ENCODE data around the gene UBE2D2. TPM values are rescaled to one million over a fixed set of nuclear protein-coding genes. Genes with fewer than 3 reads are reported as not detected.
A peak's percentile ranks its signal among the peaks of the same experiment; 100 is the strongest.

UBE2D2 gene
- total RNA-seq, 6 donors from 2014 or later, result 61.8 to 106 (median 86.7) TPM

DNA sequence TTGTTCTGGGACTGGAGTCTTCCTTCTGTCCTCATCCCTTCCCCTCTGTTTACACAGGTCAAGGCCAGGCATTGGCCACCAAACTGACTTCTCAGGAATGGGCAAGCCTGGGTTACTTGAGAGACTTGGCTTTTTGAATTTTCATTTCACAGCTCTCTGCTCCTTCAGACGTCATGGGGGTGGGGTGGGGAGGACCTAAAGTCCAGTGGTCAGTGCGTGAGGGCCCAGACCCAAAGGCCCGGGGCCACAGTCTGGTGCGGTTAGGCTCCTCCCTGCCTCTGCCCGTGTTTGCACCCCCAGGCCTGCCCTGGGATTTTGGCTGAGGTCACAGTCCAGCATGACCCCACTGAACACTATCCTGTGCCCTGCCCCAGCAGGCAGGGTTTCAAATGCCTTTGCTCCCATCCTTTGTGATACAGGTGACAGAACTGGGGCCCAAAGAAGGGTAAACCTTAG lies 82.9 kb downstream of the UBE2D2 start:
- H3K9me3 ChIP-seq, result no peaks in the 10 kb centered on the region
- peak overlapping the region in 1 of 4 donors; percentile 58 for H3K27ac ChIP-seq
- ATAC-seq (ENCODE audit: low FRiP score in 2 of 2), result no peak
- peak in 1 of 2 donors; percentile 18 for DNase-seq
- 50 to 87% methylated on average over 1 to 5 of the region's 5 CpGs for WGBS, 2 donors
- H3K4me3 ChIP-seq, result no peak overlapping the region
- H3K36me3 ChIP-seq, result no peaks in the 10 kb centered on the region
- H3K27me3 ChIP-seq, result no peaks in the 10 kb centered on the region
- TF ChIP-seq EP300 (IDR thresholded peaks at IDR 0.05), result no peak
- TF ChIP-seq, protein P1, sequence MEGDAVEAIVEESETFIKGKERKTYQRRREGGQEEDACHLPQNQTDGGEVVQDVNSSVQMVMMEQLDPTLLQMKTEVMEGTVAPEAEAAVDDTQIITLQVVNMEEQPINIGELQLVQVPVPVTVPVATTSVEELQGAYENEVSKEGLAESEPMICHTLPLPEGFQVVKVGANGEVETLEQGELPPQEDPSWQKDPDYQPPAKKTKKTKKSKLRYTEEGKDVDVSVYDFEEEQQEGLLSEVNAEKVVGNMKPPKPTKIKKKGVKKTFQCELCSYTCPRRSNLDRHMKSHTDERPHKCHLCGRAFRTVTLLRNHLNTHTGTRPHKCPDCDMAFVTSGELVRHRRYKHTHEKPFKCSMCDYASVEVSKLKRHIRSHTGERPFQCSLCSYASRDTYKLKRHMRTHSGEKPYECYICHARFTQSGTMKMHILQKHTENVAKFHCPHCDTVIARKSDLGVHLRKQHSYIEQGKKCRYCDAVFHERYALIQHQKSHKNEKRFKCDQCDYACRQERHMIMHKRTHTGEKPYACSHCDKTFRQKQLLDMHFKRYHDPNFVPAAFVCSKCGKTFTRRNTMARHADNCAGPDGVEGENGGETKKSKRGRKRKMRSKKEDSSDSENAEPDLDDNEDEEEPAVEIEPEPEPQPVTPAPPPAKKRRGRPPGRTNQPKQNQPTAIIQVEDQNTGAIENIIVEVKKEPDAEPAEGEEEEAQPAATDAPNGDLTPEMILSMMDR (IDR thresholded peaks at IDR 0.05), result no peak
- no peak for TF ChIP-seq POLR2AphosphoS5 (IDR thresholded peaks at IDR 0.05)
- H3K4me1 ChIP-seq, result peaks cover 17 to 42% (median 32%) of the 10 kb centered on the region in 4 donors

DNA sequence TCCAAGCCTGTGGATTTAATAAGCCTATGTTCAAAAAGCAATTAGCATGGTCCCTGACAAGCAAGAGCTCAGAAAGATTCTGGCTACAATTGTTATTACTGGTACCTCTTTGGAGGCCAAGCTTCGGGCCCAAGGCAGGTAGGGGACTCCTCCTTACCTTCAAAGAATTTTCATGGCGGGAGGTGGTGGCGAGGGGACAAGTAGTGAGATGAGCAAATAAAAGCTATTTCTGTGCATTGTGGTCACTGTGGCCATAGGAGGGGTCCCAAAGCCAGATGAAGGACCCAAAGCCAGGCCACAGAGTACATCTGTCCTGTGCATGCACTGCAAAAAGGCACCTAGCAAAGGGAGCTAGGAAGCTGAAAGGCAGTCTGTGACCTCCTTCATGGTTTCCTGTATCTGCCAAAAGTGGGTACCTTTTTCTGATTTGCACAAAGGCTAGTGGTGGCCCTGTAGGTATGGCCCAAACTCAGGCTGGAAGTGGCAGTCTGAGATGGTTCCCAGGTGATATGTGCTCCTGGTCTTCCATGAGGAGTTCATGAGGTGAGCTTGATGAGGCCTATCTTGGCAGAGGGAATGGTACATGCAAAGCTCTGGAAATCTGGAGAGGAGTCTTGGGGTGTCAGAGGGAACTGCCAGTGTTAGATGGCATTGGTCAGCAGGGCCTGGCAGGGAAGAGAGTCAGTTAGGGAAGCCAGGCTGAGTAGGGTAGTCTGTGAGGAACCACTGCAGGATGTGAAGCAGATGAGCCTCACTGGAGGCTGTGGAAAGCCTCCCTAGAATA lies 83.7 kb downstream of the UBE2D2 start:
- WGBS, 2 donors, result 91 to 95% methylated on average over 3 of the region's 3 CpGs
- Histone ChIP-seq H3K36me3 (no peaks in the 10 kb centered on the region), H3K27ac (no peak overlapping the region), H3K9me3 (no peaks in the 10 kb centered on the region), H3K27me3 (peaks cover 0 to 1% (median 0%) of the 10 kb centered on the region in 4 donors), H3K4me3 (no peak overlapping the region), H3K4me1 (peaks cover 22 to 48% (median 37%) of the 10 kb centered on the region in 4 donors)
- TF ChIP-seq EP300 (IDR thresholded peaks at IDR 0.05), result no peak
- TF ChIP-seq POLR2AphosphoS5 (IDR thresholded peaks at IDR 0.05), result no peak
- TF ChIP-seq, protein P1 (IDR thresholded peaks at IDR 0.05), result no peak
- TF ChIP-seq POLR2A (IDR thresholded peaks at IDR 0.05), result no peak
- DNase-seq, result peak in 1 of 2 donors; percentile 18
- ATAC-seq (ENCODE audit: low FRiP score in 2 of 2), result no peak

- Histone ChIP-seq H3K27me3 (peaks cover 0 to 7% (median 0%) of the 10 kb centered on the region in 4 donors), H3K27ac (no peak overlapping the region), H3K36me3 (no peaks in the 10 kb centered on the region), H3K9me3 (no peaks in the 10 kb centered on the region), H3K4me3 (no peak overlapping the region), H3K4me1 (peaks cover 27 to 54% (median 44%) of the 10 kb centered on the region in 4 donors)
- DNase-seq, result peak in 1 of 2 donors; percentile 9
- no peak for ATAC-seq (ENCODE audit: low FRiP score in 2 of 2)
- 91% methylated on average over 3 of the region's 3 CpGs; no CpG with 5 or more reads in 1 of the 2 donors for WGBS, 2 donors
- TF ChIP-seq, protein P1 (IDR thresholded peaks at IDR 0.05), result no peak
- no peak for TF ChIP-seq POLR2A (IDR thresholded peaks at IDR 0.05)
- TF ChIP-seq EP300 (IDR thresholded peaks at IDR 0.05), result no peak
- no peak for TF ChIP-seq POLR2AphosphoS5 (IDR thresholded peaks at IDR 0.05)
Measured at GRCh38 chr5:139645430-139645871, 84.3 kb downstream of the UBE2D2 start.

GRCh38 chr5:139646111-139646510 lies 85.0 kb downstream of the UBE2D2 start:
- Histone ChIP-seq H3K4me3 (no peak overlapping the region), H3K4me1 (peaks cover 34 to 60% (median 50%) of the 10 kb centered on the region in 4 donors), H3K27me3 (peaks cover 0 to 7% (median 0%) of the 10 kb centered on the region in 4 donors), H3K36me3 (no peaks in the 10 kb centered on the region), H3K27ac (no peak overlapping the region), H3K9me3 (no peaks in the 10 kb centered on the region)
- ATAC-seq (ENCODE audit: low FRiP score in 2 of 2) (no peak), DNase-seq (peak in 1 of 2 donors; percentile 15)
- TF ChIP-seq, protein P1 (IDR thresholded peaks at IDR 0.05), result no peak
- TF ChIP-seq EP300 (IDR thresholded peaks at IDR 0.05) (no peak), POLR2AphosphoS5 (IDR thresholded peaks at IDR 0.05) (no peak), POLR2A (IDR thresholded peaks at IDR 0.05) (no peak)
- 94 to 100% methylated on average over 3 of the region's 3 CpGs for WGBS, 2 donors

All from upper lobe of left lung (tissue), 6 donors.